ENCODE measurements around the gene PNKP. TPM values are rescaled to one million over a fixed set of nuclear protein-coding genes. Genes with fewer than 3 reads are reported as not detected.

PNKP gene
- total RNA-seq, 4 donors from 2014 or later, result 14.9 to 43.4 (median 21.1) TPM

DNA sequence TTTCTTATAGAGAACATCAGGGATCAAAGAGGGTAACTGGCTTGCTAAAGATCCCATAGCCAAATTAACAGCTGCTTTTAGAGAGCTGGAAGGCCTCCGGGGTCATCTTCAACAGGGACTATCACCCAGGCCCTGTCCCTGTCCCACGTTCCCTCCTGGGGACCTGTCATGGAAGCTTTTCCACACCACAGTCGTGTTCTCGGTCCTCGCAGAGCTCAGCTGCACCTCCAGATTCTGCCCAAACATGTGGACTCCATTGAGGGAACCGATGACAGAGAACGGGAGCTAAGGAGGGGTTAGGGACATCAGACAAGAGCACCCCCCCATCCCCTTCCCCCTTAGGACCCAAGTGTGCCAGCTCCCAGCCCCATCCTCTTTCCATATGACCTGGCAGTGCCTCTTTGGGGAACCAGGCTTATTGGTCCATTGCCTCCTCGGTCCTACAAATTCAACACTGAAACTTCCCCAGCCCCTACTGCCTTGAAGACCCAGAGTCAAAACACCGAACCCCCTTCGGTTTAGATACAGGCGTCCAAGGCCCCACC lies 54.9 kb downstream of the PNKP start:
- in situ Hi-C loops (cut with MboI; ENCODE audit: low sequenced_read_pairs in 4 of 4) (loop anchor here in 2 of 4 donors (10.0 kb wide), 1 partner anchor 62 kb away; the partner anchor contains the start of genes AKT1S1 (in 2 of the 2) and TBC1D17 (in 2 of the 2)), intact Hi-C loops (cut with DNase I; ENCODE audit: low total_unique reads) (loop anchor here (5.0 to 10.0 kb wide), 2 partner anchors 220 to 818 kb away; partner anchors contain the start of genes GYS1, PRR12 and RUVBL2)
- ATAC-seq (no peak), DNase-seq (no peak)
- H3K4me1 ChIP-seq, result peaks cover 30% of the 10 kb centered on the region in 2 donors
- no peaks in the 10 kb centered on the region for H3K9me3 ChIP-seq
- H3K36me3 ChIP-seq, result no peaks in the 10 kb centered on the region
- H3K4me3 ChIP-seq, result peak overlapping the region; percentile 58 to 78 (median 65)
- TF ChIP-seq, protein P1, sequence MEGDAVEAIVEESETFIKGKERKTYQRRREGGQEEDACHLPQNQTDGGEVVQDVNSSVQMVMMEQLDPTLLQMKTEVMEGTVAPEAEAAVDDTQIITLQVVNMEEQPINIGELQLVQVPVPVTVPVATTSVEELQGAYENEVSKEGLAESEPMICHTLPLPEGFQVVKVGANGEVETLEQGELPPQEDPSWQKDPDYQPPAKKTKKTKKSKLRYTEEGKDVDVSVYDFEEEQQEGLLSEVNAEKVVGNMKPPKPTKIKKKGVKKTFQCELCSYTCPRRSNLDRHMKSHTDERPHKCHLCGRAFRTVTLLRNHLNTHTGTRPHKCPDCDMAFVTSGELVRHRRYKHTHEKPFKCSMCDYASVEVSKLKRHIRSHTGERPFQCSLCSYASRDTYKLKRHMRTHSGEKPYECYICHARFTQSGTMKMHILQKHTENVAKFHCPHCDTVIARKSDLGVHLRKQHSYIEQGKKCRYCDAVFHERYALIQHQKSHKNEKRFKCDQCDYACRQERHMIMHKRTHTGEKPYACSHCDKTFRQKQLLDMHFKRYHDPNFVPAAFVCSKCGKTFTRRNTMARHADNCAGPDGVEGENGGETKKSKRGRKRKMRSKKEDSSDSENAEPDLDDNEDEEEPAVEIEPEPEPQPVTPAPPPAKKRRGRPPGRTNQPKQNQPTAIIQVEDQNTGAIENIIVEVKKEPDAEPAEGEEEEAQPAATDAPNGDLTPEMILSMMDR (IDR thresholded peaks at IDR 0.05 in 4 of 5, conservative IDR thresholded peaks at IDR 0.05 in 1 of 5), result no peak
- no peak for TF ChIP-seq POLR2A (IDR thresholded peaks at IDR 0.05)
- H3K27me3 ChIP-seq, result no peaks in the 10 kb centered on the region
- H3K27ac ChIP-seq, result peak overlapping the region; percentile 84 to 97 (median 94)

DNA sequence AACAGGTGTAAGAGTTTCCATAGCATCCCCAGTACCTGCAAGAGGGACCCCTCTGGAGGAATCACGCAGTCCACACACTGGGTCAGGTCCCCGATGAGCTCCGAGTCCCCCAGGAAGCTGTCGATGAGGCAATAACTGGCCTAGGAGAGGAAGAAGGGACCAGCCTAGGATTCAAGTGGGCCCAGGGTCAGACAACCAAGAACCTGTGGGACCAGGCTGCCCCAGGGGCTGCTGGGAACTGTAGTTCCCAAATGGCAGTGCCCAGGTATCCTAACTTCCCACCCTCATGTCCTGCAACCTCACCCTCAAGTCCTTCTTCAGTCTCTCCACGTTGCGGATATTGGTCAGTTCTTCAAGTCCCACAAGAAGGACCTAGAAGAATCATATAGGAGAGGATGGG lies 56.0 kb downstream of the PNKP start:
- peaks cover 22 to 23% of the 10 kb centered on the region in 2 donors for H3K4me1 ChIP-seq
- TF ChIP-seq, protein P1 (IDR thresholded peaks at IDR 0.05 in 4 of 5, conservative IDR thresholded peaks at IDR 0.05 in 1 of 5), result no peak
- no peak for TF ChIP-seq POLR2A (IDR thresholded peaks at IDR 0.05)
- DNase-seq (no peak), ATAC-seq (no peak)
- no peaks in the 10 kb centered on the region for H3K9me3 ChIP-seq
- intact Hi-C loops (cut with DNase I; ENCODE audit: low total_unique reads) (loop anchor here (5.0 to 10.0 kb wide), 2 partner anchors 219 to 817 kb away; partner anchors contain the start of genes GYS1, PRR12 and RUVBL2), in situ Hi-C loops (cut with MboI; ENCODE audit: low sequenced_read_pairs in 4 of 4) (loop anchor here in 2 of 4 donors (10.0 kb wide), 1 partner anchor 63 kb away; the partner anchor contains the start of genes AKT1S1 (in 2 of the 2) and TBC1D17 (in 2 of the 2))
- peak overlapping the region; percentile 10 to 95 (median 88) for H3K27ac ChIP-seq
- H3K27me3 ChIP-seq, result no peaks in the 10 kb centered on the region
- no peaks in the 10 kb centered on the region for H3K36me3 ChIP-seq
- no peak overlapping the region for H3K4me3 ChIP-seq

Small RNA genes within 50 kb of the gene (microRNA-seq; reads per million reads assigned to microRNA genes)
- gene MIR4749 (ENCODE audit: borderline replicate concordance in 2 of 2), result 1.2 to 2.6 reads per million in 2 donors
- gene MIR4750 (ENCODE audit: borderline replicate concordance in 2 of 2), result 0 reads per million in 2 donors
- gene MIR6800 (ENCODE audit: borderline replicate concordance in 2 of 2), result 0 reads per million in 2 donors

Other genes with a start within 250 kb of the PNKP start
- 10 to 100 TPM; 12.4 to 26.2 (median 24.2) TPM for gene RRAS, start 227.4 kb downstream of the PNKP start, total RNA-seq
- gene SCAF1, start 225.4 kb downstream of the PNKP start, total RNA-seq, result 10 to 100 TPM; 13.7 to 36.1 (median 32.9) TPM
- 10 to 100 TPM; 11.0 to 18.6 (median 13.7) TPM for gene IRF3, start 201.7 kb downstream of the PNKP start, total RNA-seq
- 10 to 100 TPM; 10.7 to 12.9 (median 11.8) TPM for gene BCL2L12, start 201.6 kb downstream of the PNKP start, total RNA-seq
- gene PRMT1, start 190.3 kb downstream of the PNKP start, total RNA-seq, result 100 to 1,000 TPM; 190 to 242 (median 229) TPM
- 1 to 10 TPM in 3 of 4 donors, not detected in 1; 1.0 to 2.1 (median 1.4) TPM for gene ADM5, start 178.0 kb downstream of the PNKP start, total RNA-seq
- gene CPT1C, start 176.5 kb downstream of the PNKP start, total RNA-seq, result under 1 TPM in 3 of 4 donors, not detected in 1; 0.26 to 0.97 (median 0.73) TPM
- under 1 TPM in 2 of 4 donors, not detected in 2; 0.13 to 0.16 TPM for gene TSKS, start 104.3 kb downstream of the PNKP start, total RNA-seq
- 100 to 1,000 TPM in 3 of 4 donors, 10 to 100 TPM in 1; 94.2 to 142 (median 131) TPM for gene AP2A1, start 100.6 kb downstream of the PNKP start, total RNA-seq
- gene FUZ, start 54.3 kb downstream of the PNKP start, total RNA-seq, result 10 to 100 TPM; 14.2 to 35.5 (median 26.0) TPM
- 100 to 1,000 TPM in 1 of 4 donors, 10 to 100 TPM in 3; 46.6 to 105 (median 78.7) TPM for gene MED25, start 49.3 kb downstream of the PNKP start, total RNA-seq
- 10 to 100 TPM; 77.6 to 88.2 (median 87.0) TPM for gene PTOV1, start 16.4 kb downstream of the PNKP start, total RNA-seq
- 10 to 100 TPM; 23.8 to 56.8 (median 43.4) TPM for gene AKT1S1, start 9.8 kb upstream of the PNKP start, total RNA-seq
- gene TBC1D17, start 10.1 kb upstream of the PNKP start, total RNA-seq, result 10 to 100 TPM; 48.7 to 84.3 (median 66.4) TPM
- gene IL4I1, start 29.3 kb upstream of the PNKP start, total RNA-seq, result 1 to 10 TPM in 1 of 4 donors, under 1 TPM in 1, not detected in 2; 0.15 to 1.1 TPM
- 10 to 100 TPM in 1 of 4 donors, 1 to 10 TPM in 3; 6.4 to 10.8 (median 9.0) TPM for gene ATF5, start 61.6 kb upstream of the PNKP start, total RNA-seq
- 10 to 100 TPM; 32.8 to 38.0 (median 36.3) TPM for gene NUP62, start 61.9 kb upstream of the PNKP start, total RNA-seq
- gene SIGLEC11, start 93.6 kb upstream of the PNKP start, total RNA-seq, result under 1 TPM in 3 of 4 donors, not detected in 1; 0.15 to 0.42 (median 0.25) TPM
- 10 to 100 TPM; 36.0 to 52.8 (median 39.9) TPM for gene VRK3, start 157.8 kb upstream of the PNKP start, total RNA-seq
- 10 to 100 TPM in 2 of 4 donors, 1 to 10 TPM in 2; 4.6 to 12.2 (median 10.1) TPM for gene ZNF473, start 158.4 kb upstream of the PNKP start, total RNA-seq

All from gastrocnemius medialis (tissue), 4 donors.